Keratinocyte (primary cell): ENCODE measurements around the gene DLG1. TPM values are rescaled to one million over a fixed set of nuclear protein-coding genes. Genes with fewer than 3 reads are reported as not detected.

ENCODE experiments used
- DNase-seq: peaks from one replicate; pipeline ENCODE4 v3.0.0-alpha.2; 2011; ENCODE audit warnings: low read depth, missing footprints, low spot score
- FAIRE-seq: peaks from 2 replicates; lab custom pipeline; 2011; peaks lifted over from hg19 to GRCh38; lab: Jason Lieb, UNC
- H2AFZ ChIP-seq: 2 replicates; pipeline ENCODE4 v1.6.0; 2012; ENCODE audit warnings: low read length, control low read depth, inconsistent platforms; ENCODE audit not compliant: control insufficient read depth
- H3K27ac ChIP-seq: 2 replicates; pipeline ENCODE4 v1.5.1; 2011; ENCODE audit warnings: low read length; ENCODE audit not compliant: control insufficient read depth, insufficient read depth
- H3K27me3 ChIP-seq: 3 replicates; pipeline ENCODE4 v1.6.0; 2011; ENCODE audit warnings: low read length; ENCODE audit not compliant: control insufficient read depth, insufficient read depth; ENCODE audit errors: extremely low read depth
- H3K36me3 ChIP-seq, 2 experiments: 2 replicates in 1 of 2; 3 replicates in 1 of 2; pipeline ENCODE4 v1.5.1; 2011; ENCODE audit warnings: low read length in 2 of 2, mild to moderate bottlenecking in 1 of 2; ENCODE audit not compliant: control insufficient read depth in 2 of 2, insufficient read depth in 2 of 2; ENCODE audit errors: extremely low read depth in 1 of 2
- H3K4me1 ChIP-seq: 3 replicates; pipeline ENCODE4 v1.5.1; 2011; ENCODE audit warnings: low read length; ENCODE audit not compliant: control insufficient read depth, insufficient read depth; ENCODE audit errors: extremely low read depth
- H3K4me2 ChIP-seq: 3 replicates; pipeline ENCODE4 v1.6.0; 2011; ENCODE audit warnings: low read depth, low read length; ENCODE audit not compliant: control insufficient read depth, insufficient read depth; ENCODE audit errors: extremely low read depth
- H3K4me3 ChIP-seq, 3 experiments: fragments of 200-600 bp in 1 of 3; sonication (generic) in 1 of 3; 2 replicates in 2 of 3; 3 replicates in 1 of 3; pipeline ENCODE4 v1.5.1; 2011 to 2016; ENCODE audit warnings: low read length in 3 of 3, mild to moderate bottlenecking in 3 of 3, control low read depth in 2 of 3, inconsistent platforms in 1 of 3, low read depth in 1 of 3, mixed read lengths in 1 of 3, mixed run types in 1 of 3, moderate library complexity in 1 of 3; ENCODE audit not compliant: control insufficient read depth in 2 of 3, insufficient read depth in 2 of 3; ENCODE audit errors: extremely low read depth in 1 of 3
- H3K79me2 ChIP-seq: 2 replicates; pipeline ENCODE4 v1.6.0; 2012; ENCODE audit warnings: low read length; ENCODE audit not compliant: control insufficient read depth, insufficient read depth
- H3K9ac ChIP-seq: 3 replicates; pipeline ENCODE4 v1.6.0; 2011; ENCODE audit warnings: low read length; ENCODE audit not compliant: control insufficient read depth, insufficient read depth; ENCODE audit errors: extremely low read depth
- H3K9me1 ChIP-seq: 3 replicates; pipeline ENCODE4 v1.6.0; 2011; ENCODE audit warnings: low read length; ENCODE audit not compliant: control insufficient read depth, insufficient read depth; ENCODE audit errors: extremely low read depth
- H3K9me3 ChIP-seq: 2 replicates; pipeline ENCODE4 v1.5.1; 2012; ENCODE audit warnings: low read depth, low read length; ENCODE audit not compliant: control insufficient read depth
- H4K20me1 ChIP-seq: 3 replicates; pipeline ENCODE4 v1.6.0; 2011; ENCODE audit warnings: low read length; ENCODE audit not compliant: control insufficient read depth, insufficient read depth; ENCODE audit errors: extremely low read depth
- EZH2 ChIP-seq: IDR thresholded peaks from one replicate; pipeline ENCODE4 v1.6.1; 2012; ENCODE audit warnings: inconsistent platforms, mild to moderate bottlenecking, low read length, moderate library complexity
- dilution Hi-C: fragments of 300-500 bp; cut with MboI; formaldehyde crosslinking; loops from one replicate; pipeline ENCODE4 v1.7.0; 2020; ENCODE audit warnings: low sequenced_read_pairs; ENCODE audit not compliant: extremely low pct_ligation_motif_present
- polyA plus RNA-seq, 5 experiments: library from polyadenylated mRNA; depleted of rRNA in 3 of 5; stranded (reverse) in 3 of 5; stranded (forward) in 1 of 5; unstranded in 1 of 5; fragments of >200 nt; gene quantifications; 1 replicate in 1 of 5; 2 replicates in 3 of 5; 3 replicates in 1 of 5; pipeline versions ENCODE4 v1.2.1 to v1.2.3, GENCODE V29; 2011 to 2012; ENCODE audit warnings: missing spikeins in 2 of 5, low read depth in 1 of 5, low replicate concordance in 1 of 5
- TF ChIP-seq, protein P1 (sequence below), 3 experiments: IDR thresholded peaks in 1 of 3; conservative IDR thresholded peaks in 1 of 3; optimal IDR thresholded peaks in 1 of 3; 2 replicates in 2 of 3; 3 replicates in 1 of 3; pipeline versions ENCODE3 to v1.5.1; 2011; ENCODE audit warnings: low read length in 3 of 3, mild to moderate bottlenecking in 3 of 3, moderate library complexity in 2 of 3, control low read depth in 1 of 3, inconsistent platforms in 1 of 3; ENCODE audit not compliant: insufficient read depth in 2 of 3; ENCODE audit errors: extremely low read depth in 1 of 3

DLG1 gene
- polyA plus RNA-seq, 1 donor (not counting 4 experiments of a cell fraction or from before 2014, with no cell fraction given): 139 TPM

DNA sequence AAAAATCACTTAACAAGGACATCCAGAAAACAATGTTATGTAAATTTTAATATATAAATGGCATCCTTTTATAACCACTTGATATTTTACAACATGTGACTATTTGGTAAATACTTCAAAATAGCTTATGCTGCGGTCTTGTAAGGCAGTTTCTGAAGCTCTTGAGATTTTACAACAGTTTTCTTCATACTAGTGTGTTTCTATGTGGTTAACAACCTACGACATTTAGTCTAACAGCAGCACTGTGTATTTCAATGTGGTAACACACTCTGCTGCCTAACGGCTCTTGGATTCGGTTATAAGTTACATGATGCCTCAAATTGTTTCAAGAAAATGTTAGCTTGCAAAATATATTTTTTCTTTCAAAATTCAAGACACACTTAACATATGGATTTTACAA is 255.9 kb downstream of the DLG1 start:
- dilution Hi-C loops: no loop called here
- Histone ChIP-seq H3K36me3 (peaks cover 14 to 21% of the 10 kb centered on the region in 2 experiments), H3K9ac (no peak overlapping the region), H4K20me1 (no peaks in the 10 kb centered on the region), H2AFZ (no peak overlapping the region), H3K4me3 (no peak overlapping the region), H3K4me2 (no peak overlapping the region), H3K27ac (no peak overlapping the region), H3K9me1 (no peaks in the 10 kb centered on the region), H3K79me2 (no peaks in the 10 kb centered on the region), H3K27me3 (no peaks in the 10 kb centered on the region), H3K9me3 (no peaks in the 10 kb centered on the region), H3K4me1 (peaks cover 18% of the 10 kb centered on the region)
- TF ChIP-seq, protein P1, sequence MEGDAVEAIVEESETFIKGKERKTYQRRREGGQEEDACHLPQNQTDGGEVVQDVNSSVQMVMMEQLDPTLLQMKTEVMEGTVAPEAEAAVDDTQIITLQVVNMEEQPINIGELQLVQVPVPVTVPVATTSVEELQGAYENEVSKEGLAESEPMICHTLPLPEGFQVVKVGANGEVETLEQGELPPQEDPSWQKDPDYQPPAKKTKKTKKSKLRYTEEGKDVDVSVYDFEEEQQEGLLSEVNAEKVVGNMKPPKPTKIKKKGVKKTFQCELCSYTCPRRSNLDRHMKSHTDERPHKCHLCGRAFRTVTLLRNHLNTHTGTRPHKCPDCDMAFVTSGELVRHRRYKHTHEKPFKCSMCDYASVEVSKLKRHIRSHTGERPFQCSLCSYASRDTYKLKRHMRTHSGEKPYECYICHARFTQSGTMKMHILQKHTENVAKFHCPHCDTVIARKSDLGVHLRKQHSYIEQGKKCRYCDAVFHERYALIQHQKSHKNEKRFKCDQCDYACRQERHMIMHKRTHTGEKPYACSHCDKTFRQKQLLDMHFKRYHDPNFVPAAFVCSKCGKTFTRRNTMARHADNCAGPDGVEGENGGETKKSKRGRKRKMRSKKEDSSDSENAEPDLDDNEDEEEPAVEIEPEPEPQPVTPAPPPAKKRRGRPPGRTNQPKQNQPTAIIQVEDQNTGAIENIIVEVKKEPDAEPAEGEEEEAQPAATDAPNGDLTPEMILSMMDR (optimal IDR thresholded peaks at IDR 0.05 in 1 of 3, IDR thresholded peaks at IDR 0.05 in 1 of 3, conservative IDR thresholded peaks at IDR 0.05 in 1 of 3; ENCODE audit: extremely low read depth in 1 of 3, insufficient read depth in 2 of 3, low read length in 3 of 3): no peak
- TF ChIP-seq EZH2: no peak
- FAIRE-seq: no peak
- DNase-seq: no peak

DNA sequence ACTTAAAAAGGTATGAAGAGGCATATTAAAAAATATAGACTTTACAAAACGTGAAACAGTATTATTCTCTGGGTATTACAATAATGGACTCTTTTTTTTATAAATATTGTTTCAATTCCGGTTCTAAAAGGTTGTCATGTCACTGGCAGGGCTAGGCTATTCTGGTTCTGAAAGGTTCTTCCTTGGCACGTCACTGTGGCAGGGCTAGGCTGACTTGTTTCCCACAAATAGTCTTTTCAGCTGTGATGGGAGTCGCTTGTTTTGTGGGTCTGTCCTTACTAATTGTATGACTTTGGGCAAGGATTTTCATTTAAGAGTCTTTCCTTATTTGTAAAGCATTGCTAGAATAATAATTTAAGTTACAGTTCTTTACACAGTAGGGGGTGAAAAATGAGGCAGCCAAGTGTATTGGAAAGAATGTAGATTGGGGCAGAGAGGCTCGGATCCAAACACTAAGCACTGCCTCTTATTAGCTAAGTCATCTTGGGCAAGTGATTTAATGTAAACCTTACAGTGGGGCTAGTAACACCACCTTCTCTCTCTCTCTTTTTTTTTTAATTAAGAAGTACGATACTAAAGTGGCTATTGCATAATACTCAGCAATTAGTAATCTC is 256.4 kb downstream of the DLG1 start:
- peaks cover 14 to 21% of the 10 kb centered on the region in 2 experiments for H3K36me3 ChIP-seq
- no peaks in the 10 kb centered on the region for H3K27me3 ChIP-seq
- dilution Hi-C loops: no loop called here
- DNase-seq: no peak
- no peak overlapping the region for H3K4me3 ChIP-seq
- H4K20me1 ChIP-seq: no peaks in the 10 kb centered on the region
- FAIRE-seq: no peak
- H3K79me2 ChIP-seq: no peaks in the 10 kb centered on the region
- no peaks in the 10 kb centered on the region for H3K9me1 ChIP-seq
- H3K9ac ChIP-seq: no peak overlapping the region
- H3K4me1 ChIP-seq: peaks cover 18% of the 10 kb centered on the region
- H3K9me3 ChIP-seq: no peaks in the 10 kb centered on the region
- H3K4me2 ChIP-seq: no peak overlapping the region
- H3K27ac ChIP-seq: no peak overlapping the region
- no peak for TF ChIP-seq EZH2
- TF ChIP-seq, protein P1 (optimal IDR thresholded peaks at IDR 0.05 in 1 of 3, IDR thresholded peaks at IDR 0.05 in 1 of 3, conservative IDR thresholded peaks at IDR 0.05 in 1 of 3; ENCODE audit: extremely low read depth in 1 of 3, insufficient read depth in 2 of 3, low read length in 3 of 3): no peak
- no peak overlapping the region for H2AFZ ChIP-seq
